HepG2 (cell line): Measurements from ENCODE around the gene LATS1. TPM values are rescaled to one million over a fixed set of nuclear protein-coding genes. Genes with fewer than 3 reads are reported as not detected.

Experiments
- AKAP8 ChIP-seq: sonication (generic); formaldehyde crosslinking; IDR thresholded peaks from 2 replicates; pipeline ENCODE4 v1.5.1; 2020; ENCODE audit warnings: mild to moderate bottlenecking, missing genetic modification reagents
- ATAD3A ChIP-seq: sonication (generic); formaldehyde crosslinking; IDR thresholded peaks from 2 replicates; pipeline ENCODE4 v1.4.0; 2020; ENCODE audit warnings: missing genetic modification reagents
- HIC2 ChIP-seq: sonication (generic); formaldehyde crosslinking; IDR thresholded peaks from 2 replicates; pipeline ENCODE4 v1.9.0; 2022; ENCODE audit warnings: low read depth, missing genetic modification reagents
- HOXD1 ChIP-seq: sonication (generic); formaldehyde crosslinking; IDR thresholded peaks from 2 replicates; pipeline ENCODE4 v1.5.0; 2020; ENCODE audit warnings: missing genetic modification reagents
- IRF1 ChIP-seq: sonication (generic); formaldehyde crosslinking; IDR thresholded peaks from 2 replicates; pipeline ENCODE4 v1.4.0; 2020; ENCODE audit warnings: low read depth, mild to moderate bottlenecking, missing genetic modification reagents
- KLF15 ChIP-seq: sonication (generic); formaldehyde crosslinking; IDR thresholded peaks from 2 replicates; pipeline ENCODE4 v1.8.1; 2023; ENCODE audit warnings: borderline replicate concordance, mild to moderate bottlenecking, inconsistent platforms, missing genetic modification reagents, mixed read lengths
- MTERF4 ChIP-seq: sonication (generic); formaldehyde crosslinking; IDR thresholded peaks from 2 replicates; pipeline ENCODE4 v1.8.0; 2023; ENCODE audit warnings: mild to moderate bottlenecking, missing genetic modification reagents
- NCOA1 ChIP-seq: sonication (generic); formaldehyde crosslinking; IDR thresholded peaks from 2 replicates; pipeline ENCODE4 v1.9.0; 2021; ENCODE audit warnings: missing genetic modification reagents
- ONECUT2 ChIP-seq: sonication (generic); formaldehyde crosslinking; IDR thresholded peaks from 2 replicates; pipeline ENCODE4 v1.4.0; 2020; ENCODE audit warnings: missing genetic modification reagents
- PLRG1 ChIP-seq: fragments of 450-650 bp; conservative IDR thresholded peaks from 2 replicates; pipeline ENCODE4 v1.6.1; 2016
- PRMT3 ChIP-seq: sonication (generic); formaldehyde crosslinking; IDR thresholded peaks from 2 replicates; pipeline ENCODE4 v1.8.1; 2022; ENCODE audit warnings: low read depth, mild to moderate bottlenecking, moderate library complexity, missing genetic modification reagents, borderline replicate concordance
- RAD51 ChIP-seq: fragments of 450-650 bp; IDR thresholded peaks from 2 replicates; pipeline ENCODE4 v1.6.1; 2016; ENCODE audit warnings: borderline replicate concordance
- RFX3 ChIP-seq: IDR thresholded peaks from 2 replicates; pipeline ENCODE4 v1.6.1; 2016; ENCODE audit warnings: missing biosample characterization, missing genetic modification reagents
- ZBED4 ChIP-seq: sonication (generic); formaldehyde crosslinking; IDR thresholded peaks from 2 replicates; pipeline ENCODE4 v1.4.0; 2020; ENCODE audit warnings: missing genetic modification reagents, borderline replicate concordance
- ZFAT ChIP-seq: sonication (generic); formaldehyde crosslinking; conservative IDR thresholded peaks from 2 replicates; pipeline ENCODE4 v1.8.1; 2023; ENCODE audit warnings: missing genetic modification reagents, inconsistent platforms
- ZIK1 ChIP-seq: sonication (generic); formaldehyde crosslinking; IDR thresholded peaks from 2 replicates; pipeline ENCODE4 v1.5.0; 2020; ENCODE audit warnings: mild to moderate bottlenecking, low read depth, missing genetic modification reagents, borderline replicate concordance
- ZNF383 ChIP-seq: sonication (generic); formaldehyde crosslinking; IDR thresholded peaks from 2 replicates; pipeline ENCODE4 v1.4.0; 2020; ENCODE audit warnings: missing genetic modification reagents, mild to moderate bottlenecking, borderline replicate concordance
- ZNF451 ChIP-seq: sonication (generic); formaldehyde crosslinking; IDR thresholded peaks from 2 replicates; pipeline ENCODE4 v1.5.0; 2020; ENCODE audit warnings: mild to moderate bottlenecking, missing genetic modification reagents
- ZNF639 ChIP-seq: conservative IDR thresholded peaks from 2 replicates; pipeline ENCODE4 v1.6.1; 2018; ENCODE audit warnings: missing genetic modification reagents
- ZNF766 ChIP-seq: sonication (generic); formaldehyde crosslinking; IDR thresholded peaks from 2 replicates; pipeline ENCODE4 v1.5.0; 2020; ENCODE audit warnings: missing genetic modification reagents, borderline replicate concordance
- polyA plus RNA-seq, 8 experiments: library from polyadenylated mRNA; depleted of rRNA in 3 of 8; stranded (reverse) in 7 of 8; unstranded in 1 of 8; fragments of >200 nt; fragmentation: Illumina TruSeq in 4 of 8; extraction: Trizol in 4 of 8; gene quantifications; 2 replicates each; pipeline versions ENCODE4 v1.2.1 to v1.2.3, GENCODE V29; 2011 to 2016; ENCODE audit warnings: low read depth in 4 of 8, missing spikeins in 1 of 8, mixed read lengths in 1 of 8; ENCODE audit not compliant: insufficient read depth in 1 of 8
- total RNA-seq, 5 experiments: library from RNA; depleted of rRNA; stranded (reverse); fragments of >200 nt; fragmentation: Illumina TruSeq; extraction: Trizol; gene quantifications; 2 replicates each; pipeline ENCODE4 v1.2.3, GENCODE V29; 2016; ENCODE audit warnings: low read depth in 1 of 5

The LATS1 gene
- total and polyA plus RNA-seq, 2 of the 13 experiments (the other 11 are each of a cell fraction or from before 2014, with no cell fraction given) = 9.9 to 12.6 TPM

GRCh38 chr6:149648148-149649145 is 69.5 kb downstream of the LATS1 start, which contains the start of gene KATNA1 (continued):
- TF ChIP-seq MTERF4 (CRISPR knock-in tag) (peak; percentile 97), PRMT3 (peak; percentile 99), RAD51 (no peak), HIC2 (CRISPR knock-in tag) (peak; percentile 84; the same call in 1 of the 2 replicates), HOXD1 (CRISPR knock-in tag) (peak; percentile 93; the same call in 1 of the 2 replicates), PLRG1 (no peak), RFX3 (CRISPR knock-in tag) (no peak), NCOA1 (CRISPR knock-in tag) (peak; percentile 90), IRF1 (CRISPR knock-in tag) (peak; percentile 97), KLF15 (CRISPR knock-in tag) (peak; percentile 97), ZNF451 (CRISPR knock-in tag) (peak; percentile 99), ZNF639 (CRISPR knock-in tag) (peak; percentile 99), ZIK1 (CRISPR knock-in tag) (peak; percentile 99), ZFAT (CRISPR knock-in tag) (peak; percentile 85), ZNF766 (CRISPR knock-in tag) (peak; percentile 100), AKAP8 (CRISPR knock-in tag) (peak; percentile 94; the same call in 1 of the 2 replicates), ZNF383 (CRISPR knock-in tag) (peak; percentile 90; the same call in 1 of the 2 replicates), ZBED4 (CRISPR knock-in tag) (peak; percentile 99), ATAD3A (no peak), ONECUT2 (CRISPR knock-in tag) (peak; percentile 41; the same call in 1 of the 2 replicates)
